Measurements from ENCODE around the gene KIAA0753. TPM values are rescaled to one million over a fixed set of nuclear protein-coding genes. Genes with fewer than 3 reads are reported as not detected.
A peak's percentile ranks its signal among the peaks of the same experiment; 100 is the strongest.

The KIAA0753 gene
- total RNA-seq, 1 donor from 2014 or later, result 5.6 TPM

GRCh38 chr17:6572972-6573370 lies 67.5 kb downstream of the KIAA0753 start:
- no peak for DNase-seq (ENCODE audit: low read depth)

GRCh38 chr17:6571452-6571781 lies 69.1 kb downstream of the KIAA0753 start:
- DNase-seq (ENCODE audit: low read depth), result no peak

- DNase-seq (ENCODE audit: low read depth), result no peak
These were observed 69.6 kb downstream of the KIAA0753 start for GRCh38 chr17:6570731-6571451.

GRCh38 chr17:6569370-6570285 lies 70.9 kb downstream of the KIAA0753 start:
- no peak for DNase-seq (ENCODE audit: low read depth)

- no peak for DNase-seq (ENCODE audit: low read depth)
These were observed 72.2 kb downstream of the KIAA0753 start for GRCh38 chr17:6568184-6568758.

- DNase-seq (ENCODE audit: low read depth), result peak; percentile 77
These were observed 72.9 kb downstream of the KIAA0753 start for GRCh38 chr17:6567528-6568183.

- DNase-seq (ENCODE audit: low read depth), result no peak
These were observed 79.1 kb downstream of the KIAA0753 start for GRCh38 chr17:6561446-6561845.

GRCh38 chr17:6560496-6560895 lies 80.0 kb downstream of the KIAA0753 start:
- DNase-seq (ENCODE audit: low read depth), result no peak

- DNase-seq (ENCODE audit: low read depth), result no peak
These were observed 80.7 kb downstream of the KIAA0753 start for GRCh38 chr17:6559753-6560215.

- no peak for DNase-seq (ENCODE audit: low read depth)
These were observed 81.4 kb downstream of the KIAA0753 start for GRCh38 chr17:6558932-6559752.

- DNase-seq (ENCODE audit: low read depth), result no peak
These were observed 82.2 kb downstream of the KIAA0753 start for GRCh38 chr17:6558276-6558675.

GRCh38 chr17:6557040-6557438 lies 83.5 kb downstream of the KIAA0753 start:
- DNase-seq (ENCODE audit: low read depth), result no peak

- DNase-seq (ENCODE audit: low read depth), result no peak
These were observed 84.1 kb downstream of the KIAA0753 start, which contains the start of gene PITPNM3 for GRCh38 chr17:6556121-6557039. Gene PITPNM3 (minus strand): TSS chr17:6556555. CDS start chr17:6556406, 149 bp downstream.

GRCh38 chr17:6555331-6556120 lies 85.0 kb downstream of the KIAA0753 start:
- peak; percentile 49 for DNase-seq (ENCODE audit: low read depth)

GRCh38 chr17:6554871-6555330 lies 85.6 kb downstream of the KIAA0753 start:
- DNase-seq (ENCODE audit: low read depth), result no peak

GRCh38 chr17:6554342-6554741 lies 86.2 kb downstream of the KIAA0753 start:
- DNase-seq (ENCODE audit: low read depth), result no peak

- no peak for DNase-seq (ENCODE audit: low read depth)
These were observed 88.5 kb downstream of the KIAA0753 start for GRCh38 chr17:6551869-6552531.

- no peak for DNase-seq (ENCODE audit: low read depth)
These were observed 89.2 kb downstream of the KIAA0753 start for GRCh38 chr17:6551356-6551755.
